ENCODE measurements around the gene NDRG3.

The NDRG3 gene

DNA sequence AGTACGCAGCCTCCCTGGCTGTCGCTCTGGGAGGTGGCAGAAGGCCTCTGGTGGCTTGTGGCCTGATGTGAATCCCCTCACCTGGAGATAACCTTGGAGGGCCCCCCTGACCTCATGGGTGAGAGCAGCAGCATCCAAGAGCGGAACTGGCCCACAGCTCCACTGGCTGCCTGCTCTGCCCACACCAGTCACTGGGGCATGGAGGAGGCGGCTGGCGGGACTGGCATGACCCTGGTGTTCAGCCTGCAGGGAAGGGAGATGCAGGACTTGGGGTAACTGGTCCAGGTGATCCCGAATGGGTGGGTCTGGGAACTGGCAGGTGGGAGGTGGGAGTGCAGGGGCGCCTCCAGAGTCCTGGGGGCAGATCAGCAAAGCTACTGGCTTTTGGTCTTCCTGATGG lies 38.2 kb upstream of the NDRG3 start:
- Histone ChIP-seq H3K36me3 (ENCODE audit: insufficient read depth, low read length) (peaks cover 11% of the 10 kb centered on the region; the same call in 1 of the 2 replicates), H3K4me1 (ENCODE audit: insufficient read depth, low read length, severe bottlenecking) (no peaks in the 10 kb centered on the region), H3K79me2 (ENCODE audit: insufficient read depth, low read length) (no peaks in the 10 kb centered on the region), H3K4me3 (ENCODE audit: low read depth, low read length, poor library complexity, severe bottlenecking) (no peak overlapping the region), H3K27ac (ENCODE audit: low read depth, low read length, poor library complexity, severe bottlenecking) (no peak overlapping the region), H2AFZ (ENCODE audit: low read length) (no peak overlapping the region), H3K9ac (ENCODE audit: low read length) (no peak overlapping the region), H4K20me1 (ENCODE audit: insufficient read depth, low read length) (no peaks in the 10 kb centered on the region), H3K9me2 (ENCODE audit: low read depth, low read length) (no peaks in the 10 kb centered on the region), H3F3A (ENCODE audit: insufficient read depth, low read length) (no peaks in the 10 kb centered on the region), H3K9me3 (ENCODE audit: low read length) (no peaks in the 10 kb centered on the region), H3K27me3 (ENCODE audit: insufficient read depth, low read length) (no peaks in the 10 kb centered on the region), H3K4me2 (ENCODE audit: low read length) (no peak overlapping the region)
- no peak for TF ChIP-seq CTCF (IDR thresholded peaks at IDR 0.05; ENCODE audit: low read length)
- TF ChIP-seq EZH2 (IDR thresholded peaks at IDR 0.05; ENCODE audit: borderline replicate concordance, low read length) = no peak

DNA sequence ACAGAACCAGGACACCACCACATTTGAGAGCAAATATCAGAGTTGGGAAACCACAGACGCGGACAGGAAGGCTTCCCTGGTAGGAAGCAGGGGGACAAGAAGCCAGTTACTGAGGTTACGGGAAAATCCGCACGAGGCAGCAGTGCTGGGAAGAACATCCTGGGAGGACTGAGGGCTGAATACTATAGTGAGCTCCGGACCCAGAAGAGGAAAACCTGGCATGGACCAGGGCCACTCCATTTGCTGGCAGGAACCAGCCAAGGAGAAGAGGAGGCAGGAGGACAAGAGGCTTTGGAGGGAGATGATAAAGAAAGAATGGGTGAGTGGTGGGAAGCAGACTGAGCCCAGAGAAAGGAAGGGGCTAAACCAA lies 33.8 kb upstream of the NDRG3 start:
- no peaks in the 10 kb centered on the region for H3K27me3 ChIP-seq (ENCODE audit: insufficient read depth, low read length)
- H4K20me1 ChIP-seq (ENCODE audit: insufficient read depth, low read length) = no peaks in the 10 kb centered on the region
- no peaks in the 10 kb centered on the region for H3K9me2 ChIP-seq (ENCODE audit: low read depth, low read length)
- H3K79me2 ChIP-seq (ENCODE audit: insufficient read depth, low read length) = no peaks in the 10 kb centered on the region
- H3K4me2 ChIP-seq (ENCODE audit: low read length) = no peak overlapping the region
- no peak overlapping the region for H3K27ac ChIP-seq (ENCODE audit: low read depth, low read length, poor library complexity, severe bottlenecking)
- H2AFZ ChIP-seq (ENCODE audit: low read length) = no peak overlapping the region
- H3K36me3 ChIP-seq (ENCODE audit: insufficient read depth, low read length) = no peaks in the 10 kb centered on the region
- no peak overlapping the region for H3K4me3 ChIP-seq (ENCODE audit: low read depth, low read length, poor library complexity, severe bottlenecking)
- H3K9ac ChIP-seq (ENCODE audit: low read length) = no peak overlapping the region
- no peaks in the 10 kb centered on the region for H3F3A ChIP-seq (ENCODE audit: insufficient read depth, low read length)
- H3K4me1 ChIP-seq (ENCODE audit: insufficient read depth, low read length, severe bottlenecking) = peaks cover under 1% of the 10 kb centered on the region
- no peak for TF ChIP-seq CTCF (IDR thresholded peaks at IDR 0.05; ENCODE audit: low read length)
- TF ChIP-seq EZH2 (IDR thresholded peaks at IDR 0.05; ENCODE audit: borderline replicate concordance, low read length) = no peak
- H3K9me3 ChIP-seq (ENCODE audit: low read length) = no peaks in the 10 kb centered on the region

DNA sequence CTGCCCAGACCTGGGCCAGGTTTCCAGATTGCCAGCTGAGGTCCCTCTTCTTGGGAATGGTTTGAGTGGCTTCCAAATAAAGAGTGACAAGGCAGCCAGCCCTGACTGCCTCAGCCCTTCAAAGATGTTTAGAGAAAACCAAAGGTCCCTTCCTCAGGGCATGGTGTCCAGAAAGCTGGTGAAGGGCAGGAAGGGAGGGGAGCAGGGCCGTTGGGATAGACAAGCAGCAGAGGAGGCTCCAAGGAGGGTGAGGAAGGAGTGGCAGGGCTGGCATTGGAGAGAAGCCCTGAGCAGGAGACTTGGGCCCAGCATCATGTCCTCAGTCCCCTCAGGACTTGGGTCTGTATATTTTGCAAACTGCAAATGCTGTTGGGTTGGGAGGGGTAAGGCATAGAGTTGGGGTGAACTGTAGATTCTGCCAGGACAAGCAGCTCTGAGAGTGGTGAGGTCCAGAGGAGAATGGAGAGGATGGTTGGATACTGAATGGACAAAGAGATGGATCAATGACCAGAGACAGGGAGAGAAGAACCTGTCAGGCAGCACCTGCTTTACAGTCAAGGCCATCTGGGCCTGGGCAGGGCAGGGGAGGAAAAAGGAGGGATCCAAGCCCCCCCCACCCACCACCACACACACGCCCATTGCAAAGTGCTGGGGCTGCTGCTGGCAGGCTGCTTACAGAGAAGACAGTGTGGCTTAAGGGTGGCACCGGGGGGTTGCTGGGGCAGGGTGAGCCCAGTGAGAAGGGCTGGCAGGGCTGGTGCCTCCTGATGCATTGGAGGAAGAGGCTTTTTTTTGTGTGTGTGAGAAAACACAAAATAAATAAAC lies 33.2 kb upstream of the NDRG3 start:
- H3K9me2 ChIP-seq (ENCODE audit: low read depth, low read length) = no peaks in the 10 kb centered on the region

More for the DNA sequence above, 33.2 kb upstream of the NDRG3 start:
- no peak overlapping the region for H3K9ac ChIP-seq (ENCODE audit: low read length)
- no peak overlapping the region for H3K27ac ChIP-seq (ENCODE audit: low read depth, low read length, poor library complexity, severe bottlenecking)
- peaks cover 6% of the 10 kb centered on the region for H3K4me1 ChIP-seq (ENCODE audit: insufficient read depth, low read length, severe bottlenecking)
- H3K36me3 ChIP-seq (ENCODE audit: insufficient read depth, low read length) = no peaks in the 10 kb centered on the region
- no peak overlapping the region for H3K4me2 ChIP-seq (ENCODE audit: low read length)
- no peak for TF ChIP-seq CTCF (IDR thresholded peaks at IDR 0.05; ENCODE audit: low read length)
- TF ChIP-seq EZH2 (IDR thresholded peaks at IDR 0.05; ENCODE audit: borderline replicate concordance, low read length) = no peak
- no peaks in the 10 kb centered on the region for H3K79me2 ChIP-seq (ENCODE audit: insufficient read depth, low read length)
- H4K20me1 ChIP-seq (ENCODE audit: insufficient read depth, low read length) = no peaks in the 10 kb centered on the region
- H3F3A ChIP-seq (ENCODE audit: insufficient read depth, low read length) = no peaks in the 10 kb centered on the region
- no peak overlapping the region for H2AFZ ChIP-seq (ENCODE audit: low read length)
- no peaks in the 10 kb centered on the region for H3K27me3 ChIP-seq (ENCODE audit: insufficient read depth, low read length)
- H3K4me3 ChIP-seq (ENCODE audit: low read depth, low read length, poor library complexity, severe bottlenecking) = no peak overlapping the region
- H3K9me3 ChIP-seq (ENCODE audit: low read length) = no peaks in the 10 kb centered on the region

Measured in OCI-LY1 (cell line).